ENCODE measurements around the gene RUNX1. TPM values are rescaled to one million over a fixed set of nuclear protein-coding genes. Genes with fewer than 3 reads are reported as not detected.

RUNX1 gene
- total and polyA plus RNA-seq, 7 donors, result 8.7 to 230 (median 30.1) TPM

- no peaks in the 10 kb centered on the region for H3K36me3 ChIP-seq (ENCODE audit: insufficient read depth in 1 of 2, low read depth in 1 of 2)
- DNase-seq (no peak), ATAC-seq (no peak)
- WGBS, 3 donors, result 87 to 92% (median 89%) methylated on average over 5 of the region's 5 CpGs
- no peaks in the 10 kb centered on the region for H3K4me1 ChIP-seq
- no peak for TF ChIP-seq CTCF (IDR thresholded peaks at IDR 0.05)
- intact Hi-C loops (cut with DNase I), result no loop called here
- H3K4me3 ChIP-seq, result no peak overlapping the region
- H3K27ac ChIP-seq, result no peak overlapping the region
- H3K27me3 ChIP-seq (ENCODE audit: insufficient read depth in 3 of 3, low read length in 2 of 3), result no peaks in the 10 kb centered on the region
- no peaks in the 10 kb centered on the region for H3K9me3 ChIP-seq
These were observed 100.9 kb downstream of the RUNX1 start for GRCh38 chr21:34948157-34948556.

DNA sequence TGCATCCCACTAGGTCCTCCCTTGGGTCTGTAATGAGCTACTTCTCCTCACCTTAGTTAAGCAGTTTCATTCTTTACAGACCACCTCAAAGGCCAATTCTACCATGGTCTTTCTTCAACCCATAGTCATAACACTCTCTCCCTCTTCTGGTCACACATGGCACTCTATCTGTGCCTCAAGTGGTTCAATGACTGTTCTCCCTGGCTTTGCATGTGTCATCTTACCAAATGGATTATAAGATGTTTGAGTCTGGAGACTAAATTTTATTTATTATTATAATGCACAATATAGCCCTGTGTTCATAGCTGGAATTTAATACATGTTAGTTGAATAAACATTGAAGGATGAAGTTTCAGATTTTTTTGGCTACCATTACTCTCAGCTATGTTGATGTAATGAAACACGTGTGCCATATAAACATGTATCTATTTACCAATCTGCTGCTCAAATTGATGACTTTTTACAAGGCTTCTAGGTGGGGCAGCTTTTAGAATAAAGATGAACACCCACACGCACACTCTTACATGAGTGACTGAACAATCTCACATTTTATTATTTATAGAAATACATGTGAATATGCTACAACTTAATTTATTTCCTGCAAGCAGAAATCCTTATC is 102.1 kb downstream of the RUNX1 start:
- intact Hi-C loops (cut with DNase I), result no loop called here
- DNase-seq, result no peak
- no peaks in the 10 kb centered on the region for H3K9me3 ChIP-seq
- no peak overlapping the region for H3K4me3 ChIP-seq
- whole genome bisulfite sequencing, 3 donors, result 69 to 76% (median 74%) methylated on average over 2 of the region's 2 CpGs
- no peak for TF ChIP-seq CTCF (IDR thresholded peaks at IDR 0.05)
- H3K36me3 ChIP-seq (ENCODE audit: insufficient read depth in 1 of 2, low read depth in 1 of 2), result no peaks in the 10 kb centered on the region
- H3K27ac ChIP-seq, result no peak overlapping the region
- H3K27me3 ChIP-seq (ENCODE audit: insufficient read depth in 3 of 3, low read length in 2 of 3), result no peaks in the 10 kb centered on the region
- no peaks in the 10 kb centered on the region for H3K4me1 ChIP-seq
- no peak for ATAC-seq

DNA sequence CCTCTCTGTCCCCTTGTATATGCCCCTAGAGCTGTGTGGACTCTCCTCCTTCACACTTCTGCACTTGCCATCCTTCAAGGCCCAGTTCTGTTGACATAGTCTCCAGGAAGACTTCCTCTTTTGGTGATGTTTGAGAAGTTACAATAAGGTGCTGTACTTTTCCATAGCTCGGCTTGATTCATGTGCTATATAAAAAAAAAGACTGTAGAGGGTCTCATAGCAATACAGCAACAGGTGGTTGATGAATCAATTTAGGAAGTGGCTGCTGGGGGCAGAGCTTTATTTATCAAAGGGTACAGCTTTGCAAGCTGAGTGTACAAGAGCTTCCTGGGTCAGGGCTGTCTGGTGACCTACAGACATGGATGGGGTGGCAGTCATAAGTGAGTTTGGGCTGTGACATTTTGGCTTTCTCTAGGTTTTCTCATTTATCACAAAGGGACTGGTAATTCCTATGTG is 102.7 kb downstream of the RUNX1 start:
- no peak for DNase-seq
- no peak for TF ChIP-seq CTCF (IDR thresholded peaks at IDR 0.05)
- Histone ChIP-seq H3K4me3 (no peak overlapping the region), H3K9me3 (no peaks in the 10 kb centered on the region), H3K27me3 (ENCODE audit: insufficient read depth in 3 of 3, low read length in 2 of 3) (no peaks in the 10 kb centered on the region), H3K36me3 (ENCODE audit: insufficient read depth in 1 of 2, low read depth in 1 of 2) (no peaks in the 10 kb centered on the region), H3K27ac (no peak overlapping the region), H3K4me1 (no peaks in the 10 kb centered on the region)
- WGBS, 3 donors, result 80 to 93% (median 85%) methylated on average over 1 of the region's 1 CpG
- intact Hi-C loops (cut with DNase I), result no loop called here
- peak in 1 of 4 donors; percentile 27 for ATAC-seq

GRCh38 chr21:34945288-34945687 is 103.8 kb downstream of the RUNX1 start:
- no peak for ATAC-seq
- intact Hi-C loops (cut with DNase I), result no loop called here
- 85 to 95% (median 90%) methylated on average over 3 of the region's 3 CpGs for WGBS, 3 donors

More at GRCh38 chr21:34945288-34945687, 103.8 kb downstream of the RUNX1 start:
- peaks cover 0 to 1% (median 0%) of the 10 kb centered on the region in 3 donors for H3K27me3 ChIP-seq (ENCODE audit: insufficient read depth in 3 of 3, low read length in 2 of 3)
- no peak overlapping the region for H3K27ac ChIP-seq
- DNase-seq, result no peak
- no peak overlapping the region for H3K4me3 ChIP-seq
- no peaks in the 10 kb centered on the region for H3K36me3 ChIP-seq (ENCODE audit: insufficient read depth in 1 of 2, low read depth in 1 of 2)
- TF ChIP-seq CTCF (IDR thresholded peaks at IDR 0.05), result no peak
- no peaks in the 10 kb centered on the region for H3K9me3 ChIP-seq
- H3K4me1 ChIP-seq, result no peaks in the 10 kb centered on the region

All from psoas muscle (tissue), 8 donors.